Suprapubic skin (tissue), 4 donors: ENCODE data around the gene ACER3.

Experiments used
- POLR2A ChIP-seq, 2 donors: fragments of 450-650 bp; IDR thresholded peaks; one replicate each; pipeline ENCODE4 v1.6.1; 2017; ENCODE audit warnings: antibody characterized with exemption in 2 of 2, mild to moderate bottlenecking in 2 of 2, moderate library complexity in 2 of 2
- POLR2AphosphoS5 ChIP-seq, 3 donors: sonication (generic); formaldehyde crosslinking; IDR thresholded peaks; one replicate each; pipeline ENCODE4 v1.6.1; 2017; ENCODE audit warnings: antibody characterized with exemption in 3 of 3

DNA sequence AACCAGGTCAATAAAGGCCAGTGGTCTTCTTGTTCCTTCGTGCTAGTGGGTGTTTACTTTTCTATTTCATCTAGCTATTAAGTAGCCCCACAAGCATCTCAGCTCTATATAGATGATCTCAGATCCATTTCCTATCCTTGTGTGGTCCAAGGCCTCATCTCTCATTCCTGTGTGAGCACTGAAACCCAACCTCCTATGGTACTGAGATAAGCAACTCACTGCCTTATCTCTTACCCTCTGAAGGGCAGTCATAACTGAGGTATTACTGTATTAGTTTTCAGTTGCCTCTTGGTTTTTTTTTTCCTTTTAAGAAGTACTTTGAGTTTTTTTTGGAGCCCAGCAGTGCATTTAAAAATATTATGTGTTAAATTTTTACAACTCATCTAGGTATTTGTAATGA is 28.3 kb downstream of the ACER3 start:
- TF ChIP-seq POLR2AphosphoS5 (IDR thresholded peaks at IDR 0.05) = no peak
- TF ChIP-seq POLR2A (IDR thresholded peaks at IDR 0.05) = no peak
